Psoas muscle (tissue), 8 donors: Measurements from ENCODE around the gene PTGR2. TPM values are rescaled to one million over a fixed set of nuclear protein-coding genes. Genes with fewer than 3 reads are reported as not detected.

Source experiments
- ATAC-seq, 4 donors: fragments of 200-7000 bp; cut with Tn5 transposase; one replicate each; pipeline ENCODE4 v1.9.1; 2020; ENCODE audit warnings: moderate library complexity in 3 of 4, mild to moderate bottlenecking in 2 of 4
- DNase-seq, 2 donors: peaks; one replicate each; pipeline ENCODE4 v3.0.0-alpha.2; 2020
- H3K27ac ChIP-seq: fragments of 200-600 bp; one replicate; pipeline ENCODE4 v1.8.0; 2022
- H3K27me3 ChIP-seq, 3 donors: fragments of 200-600 bp in 1 of 3; one replicate each; pipeline versions ENCODE4 v1.6.1 to v1.8.0; 2013 to 2022; ENCODE audit warnings: low read length in 2 of 3, mild to moderate bottlenecking in 2 of 3, moderate library complexity in 1 of 3; ENCODE audit not compliant: insufficient read depth in 3 of 3
- H3K36me3 ChIP-seq, 2 donors: fragments of 200-600 bp in 1 of 2; one replicate each; pipeline versions ENCODE4 v1.6.1 to v1.8.0; 2013 to 2022; ENCODE audit warnings: low read depth in 1 of 2, mild to moderate bottlenecking in 1 of 2, moderate library complexity in 1 of 2; ENCODE audit not compliant: insufficient read depth in 1 of 2
- H3K4me1 ChIP-seq: fragments of 200-600 bp; one replicate; pipeline ENCODE4 v1.8.0; 2022
- H3K4me3 ChIP-seq: fragments of 200-600 bp; one replicate; pipeline ENCODE4 v1.8.0; 2022; ENCODE audit warnings: mild to moderate bottlenecking
- H3K9me3 ChIP-seq: fragments of 200-600 bp; one replicate; pipeline ENCODE4 v1.8.0; 2022
- WGBS, 3 donors: extraction: QIAGEN DNeasy Blood & Tissue Kit; methylation state at CpG; one replicate each; pipeline versions ENCODE4 v1.1.6 to v1.1.7; 2013; 5-methylcytosine and 5-hydroxymethylcytosine counted together
- intact Hi-C, 2 donors: fragments of 100-400 bp; cut with DNase I; formaldehyde crosslinking; loops; one replicate each; pipeline versions ENCODE4 v1.11.0 to v1.14.2; 2022
- polyA plus RNA-seq, 3 donors: library from polyadenylated mRNA; stranded (reverse); fragments of 200-250 nt; gene quantifications; one replicate each; pipeline ENCODE4 v1.2.3, GENCODE V29; 2013
- total RNA-seq, 4 donors: library from RNA; stranded (reverse); fragmentation: NEBNext Ultra II Directional in 2 of 4; extraction: Animal tissue kit (Norgen Biotek cat#: 25700) in 2 of 4; gene quantifications; one replicate each; pipeline versions ENCODE4 v1.2.1 to v1.2.4, GENCODE V29; 2021 to 2023
- TF ChIP-seq, protein P1 (sequence below): fragments of 200-600 bp; IDR thresholded peaks from one replicate; pipeline ENCODE4 v1.8.0; 2022; ENCODE audit warnings: antibody characterized with exemption
- donor health status: healthy with polysubstance abuse.
- donor health status: DM: no; HTN: no; CAD: no; lungs with moderate emphysema.
- donor health status: Bipolar disorder and iron deficiency.
- donor health status: healthy.
- donor health status: DM: yes; HTN: yes; CAD: no.
- donor health status: DM: no; HTN: no; CAD: no.
- donor health status: DM: no; HTN: no; CAD: no.
- donor health status: DM: yes; HTN: yes; CAD: no.

Gene PTGR2
- total and polyA plus RNA-seq, 7 donors, result 7.9 to 23.8 (median 12.3) TPM

DNA sequence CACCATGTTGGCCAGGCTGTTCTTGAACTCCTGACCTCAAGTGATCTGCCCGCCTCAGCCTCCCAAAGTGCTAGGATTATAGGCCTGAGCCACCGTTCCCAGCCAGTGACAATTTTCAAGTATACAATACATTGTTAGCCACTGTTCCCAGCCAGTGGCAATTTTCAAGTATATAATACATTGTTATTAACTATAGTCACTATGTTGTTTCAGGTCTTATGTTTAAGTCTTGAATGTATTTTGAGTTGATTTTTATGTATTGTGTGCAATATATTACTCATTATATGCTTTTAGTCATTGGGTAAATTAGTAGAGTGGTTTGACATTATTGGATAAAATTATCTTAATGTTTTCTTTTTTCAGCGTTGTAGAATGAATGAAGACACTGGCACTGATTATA is 22.0 kb downstream of the PTGR2 start:
- ATAC-seq (no peak), DNase-seq (no peak)
- Histone ChIP-seq H3K27ac (no peak overlapping the region), H3K9me3 (no peaks in the 10 kb centered on the region), H3K4me1 (no peaks in the 10 kb centered on the region), H3K27me3 (no peaks in the 10 kb centered on the region), H3K4me3 (no peak overlapping the region), H3K36me3 (peaks cover 0 to 48% of the 10 kb centered on the region in 2 donors)
- TF ChIP-seq, protein P1, sequence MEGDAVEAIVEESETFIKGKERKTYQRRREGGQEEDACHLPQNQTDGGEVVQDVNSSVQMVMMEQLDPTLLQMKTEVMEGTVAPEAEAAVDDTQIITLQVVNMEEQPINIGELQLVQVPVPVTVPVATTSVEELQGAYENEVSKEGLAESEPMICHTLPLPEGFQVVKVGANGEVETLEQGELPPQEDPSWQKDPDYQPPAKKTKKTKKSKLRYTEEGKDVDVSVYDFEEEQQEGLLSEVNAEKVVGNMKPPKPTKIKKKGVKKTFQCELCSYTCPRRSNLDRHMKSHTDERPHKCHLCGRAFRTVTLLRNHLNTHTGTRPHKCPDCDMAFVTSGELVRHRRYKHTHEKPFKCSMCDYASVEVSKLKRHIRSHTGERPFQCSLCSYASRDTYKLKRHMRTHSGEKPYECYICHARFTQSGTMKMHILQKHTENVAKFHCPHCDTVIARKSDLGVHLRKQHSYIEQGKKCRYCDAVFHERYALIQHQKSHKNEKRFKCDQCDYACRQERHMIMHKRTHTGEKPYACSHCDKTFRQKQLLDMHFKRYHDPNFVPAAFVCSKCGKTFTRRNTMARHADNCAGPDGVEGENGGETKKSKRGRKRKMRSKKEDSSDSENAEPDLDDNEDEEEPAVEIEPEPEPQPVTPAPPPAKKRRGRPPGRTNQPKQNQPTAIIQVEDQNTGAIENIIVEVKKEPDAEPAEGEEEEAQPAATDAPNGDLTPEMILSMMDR, result no peak
- intact Hi-C loops, result no loop called here
- 89 to 95% (median 92%) methylated on average over 3 of the region's 3 CpGs for WGBS, 3 donors

GRCh38 chr14:73877790-73878189 is 26.2 kb downstream of the PTGR2 start:
- Histone ChIP-seq H3K4me3 (no peak overlapping the region), H3K27ac (no peak overlapping the region), H3K27me3 (no peaks in the 10 kb centered on the region), H3K9me3 (no peaks in the 10 kb centered on the region), H3K4me1 (no peaks in the 10 kb centered on the region), H3K36me3 (peaks cover 0 to 73% of the 10 kb centered on the region in 2 donors)
- DNase-seq, result no peak
- intact Hi-C loops, result no loop called here
- no peak for ATAC-seq
- 89 to 99% (median 91%) methylated on average over 3 of the region's 3 CpGs for WGBS, 3 donors
- TF ChIP-seq, protein P1, result no peak

DNA sequence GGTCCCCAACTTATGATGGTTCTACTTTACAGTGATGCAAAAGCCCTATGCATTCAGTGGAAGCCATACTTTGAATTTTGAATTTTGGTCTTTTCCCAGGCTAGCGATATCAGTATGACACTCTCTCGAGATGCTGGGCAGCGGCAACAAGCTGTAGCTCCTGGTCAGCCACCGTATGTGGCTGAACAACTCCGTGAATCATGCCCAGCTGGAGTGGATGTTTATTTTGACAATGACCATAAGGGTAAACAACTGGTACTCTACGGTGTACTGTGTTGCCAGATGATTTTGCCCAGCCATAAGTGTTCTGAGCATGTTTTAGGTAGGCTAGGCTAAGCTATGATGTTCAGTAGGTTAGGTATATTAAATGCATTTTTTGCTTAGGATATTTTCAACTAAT is 26.8 kb downstream of the PTGR2 start:
- peaks cover 0 to 74% of the 10 kb centered on the region in 2 donors for H3K36me3 ChIP-seq

GRCh38 chr14:73879027-73879426 is 27.4 kb downstream of the PTGR2 start:
- 62 to 88% (median 66%) methylated on average over 1 of the region's 1 CpG for WGBS, 3 donors
- Histone ChIP-seq H3K27me3 (no peaks in the 10 kb centered on the region), H3K27ac (no peak overlapping the region), H3K36me3 (peaks cover 0 to 72% of the 10 kb centered on the region in 2 donors), H3K4me1 (no peaks in the 10 kb centered on the region), H3K4me3 (no peak overlapping the region), H3K9me3 (no peaks in the 10 kb centered on the region)
- no peak for DNase-seq
- intact Hi-C loops, result no loop called here
- TF ChIP-seq, protein P1, result no peak
- no peak for ATAC-seq

More for the DNA sequence above, 26.8 kb downstream of the PTGR2 start:
- DNase-seq (no peak), ATAC-seq (no peak)
- Histone ChIP-seq H3K4me1 (no peaks in the 10 kb centered on the region), H3K9me3 (no peaks in the 10 kb centered on the region), H3K4me3 (no peak overlapping the region), H3K27me3 (no peaks in the 10 kb centered on the region), H3K27ac (no peak overlapping the region)
- 83 to 85% (median 85%) methylated on average over 6 of the region's 6 CpGs for WGBS, 3 donors
- intact Hi-C loops, result no loop called here
- TF ChIP-seq, protein P1, result no peak
